ENCODE measurements around the gene DMP1. TPM values are rescaled to one million over a fixed set of nuclear protein-coding genes. Genes with fewer than 3 reads are reported as not detected.

The DMP1 gene
- total RNA-seq (2014; rRNA removed; shearing (Covaris generic)) = not detected in 2 replicates

GRCh38 chr4:87649980-87650379 is at the start of gene DMP1:
Gene DMP1, plus strand, starts transcription at chr4:87650280. Its CDS starts 6,213 bp downstream, at chr4:87656493.
- DNase-seq (ENCODE audit: low spot score) = no peak

GRCh38 chr4:87601361-87601760 is 48.7 kb upstream of the DMP1 start:
- no peak for DNase-seq (ENCODE audit: low spot score)

- no peak for DNase-seq (ENCODE audit: low spot score)
These were observed 41.9 kb upstream of the DMP1 start, which contains the start of gene DSPP for GRCh38 chr4:87608229-87608628. Gene DSPP, plus strand, starts transcription at chr4:87608529. Its CDS starts 2,380 bp downstream, at chr4:87610909.

GRCh38 chr4:87614292-87614890 is 35.7 kb upstream of the DMP1 start:
- DNase-seq (ENCODE audit: low spot score) = no peak

GRCh38 chr4:87616268-87616667 is 33.8 kb upstream of the DMP1 start:
- no peak for DNase-seq (ENCODE audit: low spot score)

GRCh38 chr4:87620086-87620485 is 30.0 kb upstream of the DMP1 start:
- no peak for DNase-seq (ENCODE audit: low spot score)

GRCh38 chr4:87620491-87620890 is 29.6 kb upstream of the DMP1 start:
- DNase-seq (ENCODE audit: low spot score) = no peak

GRCh38 chr4:87622303-87622702 is 27.8 kb upstream of the DMP1 start:
- no peak for DNase-seq (ENCODE audit: low spot score)

- DNase-seq (ENCODE audit: low spot score) = no peak
These were observed 25.4 kb upstream of the DMP1 start for GRCh38 chr4:87624698-87625097.

GRCh38 chr4:87631668-87632067 is 18.4 kb upstream of the DMP1 start:
- DNase-seq (ENCODE audit: low spot score) = no peak

- no peak for DNase-seq (ENCODE audit: low spot score)
These were observed 17.6 kb upstream of the DMP1 start for GRCh38 chr4:87632469-87632868.

- DNase-seq (ENCODE audit: low spot score) = peak; percentile 6
These were observed 16.8 kb upstream of the DMP1 start for GRCh38 chr4:87633243-87633642.

- DNase-seq (ENCODE audit: low spot score) = no peak
These were observed 5.8 kb upstream of the DMP1 start for GRCh38 chr4:87644286-87644685.

GRCh38 chr4:87650938-87651337 is 858 bp downstream of the DMP1 start:
- DNase-seq (ENCODE audit: low spot score) = no peak

- DNase-seq (ENCODE audit: low spot score) = no peak
These were observed 1.9 kb downstream of the DMP1 start for GRCh38 chr4:87651941-87652340.

GRCh38 chr4:87654487-87655044 is 4.5 kb downstream of the DMP1 start:
- no peak for DNase-seq (ENCODE audit: low spot score)

GRCh38 chr4:87657525-87657924 is 7.4 kb downstream of the DMP1 start:
- DNase-seq (ENCODE audit: low spot score) = peak; percentile 70

GRCh38 chr4:87659247-87659931 is 9.3 kb downstream of the DMP1 start:
- DNase-seq (ENCODE audit: low spot score) = peak; percentile 53

GRCh38 chr4:87662871-87663270 is 12.8 kb downstream of the DMP1 start:
- DNase-seq (ENCODE audit: low spot score) = no peak

GRCh38 chr4:87669373-87669772 is 19.3 kb downstream of the DMP1 start:
- DNase-seq (ENCODE audit: low spot score) = no peak

GRCh38 chr4:87677731-87678130 is 27.7 kb downstream of the DMP1 start:
- no peak for DNase-seq (ENCODE audit: low spot score)

- DNase-seq (ENCODE audit: low spot score) = peak; percentile 37
These were observed 29.5 kb downstream of the DMP1 start for GRCh38 chr4:87679449-87680169.

- no peak for DNase-seq (ENCODE audit: low spot score)
These were observed 30.2 kb downstream of the DMP1 start for GRCh38 chr4:87680271-87680670.
